ENCODE data around the gene CRYBG1. TPM values are rescaled to one million over a fixed set of nuclear protein-coding genes. Genes with fewer than 3 reads are reported as not detected.

The CRYBG1 gene, protein sequence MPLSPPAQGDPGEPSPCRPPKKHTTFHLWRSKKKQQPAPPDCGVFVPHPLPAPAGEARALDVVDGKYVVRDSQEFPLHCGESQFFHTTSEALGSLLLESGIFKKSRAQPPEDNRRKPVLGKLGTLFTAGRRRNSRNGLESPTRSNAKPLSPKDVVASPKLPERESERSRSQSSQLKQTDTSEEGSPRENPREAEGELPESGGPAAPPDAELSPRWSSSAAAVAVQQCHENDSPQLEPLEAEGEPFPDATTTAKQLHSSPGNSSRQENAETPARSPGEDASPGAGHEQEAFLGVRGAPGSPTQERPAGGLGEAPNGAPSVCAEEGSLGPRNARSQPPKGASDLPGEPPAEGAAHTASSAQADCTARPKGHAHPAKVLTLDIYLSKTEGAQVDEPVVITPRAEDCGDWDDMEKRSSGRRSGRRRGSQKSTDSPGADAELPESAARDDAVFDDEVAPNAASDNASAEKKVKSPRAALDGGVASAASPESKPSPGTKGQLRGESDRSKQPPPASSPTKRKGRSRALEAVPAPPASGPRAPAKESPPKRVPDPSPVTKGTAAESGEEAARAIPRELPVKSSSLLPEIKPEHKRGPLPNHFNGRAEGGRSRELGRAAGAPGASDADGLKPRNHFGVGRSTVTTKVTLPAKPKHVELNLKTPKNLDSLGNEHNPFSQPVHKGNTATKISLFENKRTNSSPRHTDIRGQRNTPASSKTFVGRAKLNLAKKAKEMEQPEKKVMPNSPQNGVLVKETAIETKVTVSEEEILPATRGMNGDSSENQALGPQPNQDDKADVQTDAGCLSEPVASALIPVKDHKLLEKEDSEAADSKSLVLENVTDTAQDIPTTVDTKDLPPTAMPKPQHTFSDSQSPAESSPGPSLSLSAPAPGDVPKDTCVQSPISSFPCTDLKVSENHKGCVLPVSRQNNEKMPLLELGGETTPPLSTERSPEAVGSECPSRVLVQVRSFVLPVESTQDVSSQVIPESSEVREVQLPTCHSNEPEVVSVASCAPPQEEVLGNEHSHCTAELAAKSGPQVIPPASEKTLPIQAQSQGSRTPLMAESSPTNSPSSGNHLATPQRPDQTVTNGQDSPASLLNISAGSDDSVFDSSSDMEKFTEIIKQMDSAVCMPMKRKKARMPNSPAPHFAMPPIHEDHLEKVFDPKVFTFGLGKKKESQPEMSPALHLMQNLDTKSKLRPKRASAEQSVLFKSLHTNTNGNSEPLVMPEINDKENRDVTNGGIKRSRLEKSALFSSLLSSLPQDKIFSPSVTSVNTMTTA (N-terminal part only)
- total RNA-seq: 16.2 and 27.7 TPM in 2 replicates

GRCh38 chr6:106360410-106360988 is at the start of gene CRYBG1:
Gene CRYBG1, plus strand, starts transcription at chr6:106360717. Its CDS starts 192 bp downstream, at chr6:106360909.

GRCh38 chr6:106325336-106326178 is 35.0 kb upstream of the CRYBG1 start, which contains the start of gene ATG5:
Gene ATG5, minus strand, starts transcription at chr6:106325760. Its CDS starts 9,552 bp downstream, at chr6:106316208.

Other genes with a start within 250 kb of the CRYBG1 start
- gene ATG5, start 35.0 kb upstream of the CRYBG1 start, total RNA-seq: 54.0 and 59.0 TPM in 2 replicates